GM10248 (cell line): Measurements from ENCODE around the gene COMT.
A peak's percentile ranks its signal among the peaks of the same experiment; 100 is the strongest.
"Not testable (repeated sequence)": the region's sequence is repeated elsewhere in the genome, so short reads cannot be mapped to it uniquely, and the experiment has no call there.

Source experiments
- CTCF ChIA-PET: fragments of 300-600 bp; sonication (Branson Sonifier 250); formaldehyde crosslinking; extraction: SDS; loops from one replicate; lab custom pipeline; 2021; ENCODE audit warnings: antibody characterized with exemption; lab: Yijun Ruan, JAX
- POLR2A ChIA-PET: fragments of 350-650 bp; sonication (Branson Sonifier 250); formaldehyde crosslinking; extraction: SDS; loops from one replicate; lab custom pipeline; 2020; ENCODE audit warnings: antibody characterized with exemption; lab: Yijun Ruan, JAX
- DNase-seq: peaks from one replicate; pipeline ENCODE4 v3.0.0; 2012; ENCODE audit errors: extremely low spot score
- CTCF ChIP-seq: IDR thresholded peaks from 2 replicates; pipeline ENCODE4 v1.5.1; 2012; ENCODE audit warnings: mild to moderate bottlenecking, low read depth; ENCODE audit errors: extremely low read depth, missing control alignments, control extremely low read depth

The COMT gene

GRCh38 chr22:19931514-19931913 is 10.1 kb upstream of the COMT start:
- ChIA-PET CTCF (interaction anchor here (2.6 kb wide), 1 partner anchor 201 kb away, joined by 7 read pairs; no protein-coding TSS in a partner anchor), POLR2A (no interaction called here)
- DNase-seq: no peak
- no peak for TF ChIP-seq CTCF

- ChIA-PET POLR2A (interaction anchor here (0.6 kb wide), 1 partner anchor 279 kb away, joined by 3 read pairs; no protein-coding TSS in a partner anchor), CTCF (interaction anchor here (1.4 to 1.8 kb wide), 2 partner anchors 16 to 22 kb away, joined by 3 to 7 read pairs; no protein-coding TSS in a partner anchor)
- DNase-seq: no peak
- TF ChIP-seq CTCF: no peak
Measured at GRCh38 chr22:19932367-19933206, 9.0 kb upstream of the COMT start.

- peak; percentile 5 for DNase-seq
- TF ChIP-seq CTCF: no peak
- ChIA-PET POLR2A (no interaction called here), CTCF (interaction anchor here (1.4 to 1.8 kb wide), 2 partner anchors 15 to 23 kb away, joined by 3 to 7 read pairs; no protein-coding TSS in a partner anchor)
Measured at GRCh38 chr22:19933341-19934241, 8.0 kb upstream of the COMT start.

- DNase-seq, POLR2A ChIA-PET: not testable (repeated sequence)
- CTCF ChIA-PET: interaction anchor here (1.5 kb wide), 1 partner anchor 204 kb away, joined by 4 read pairs; no protein-coding TSS in a partner anchor
Measured at GRCh38 chr22:19935123-19935718, 6.4 kb upstream of the COMT start.

- POLR2A ChIA-PET: no interaction called here
- CTCF ChIA-PET: interaction anchor here (0.8 to 1.6 kb wide), 2 partner anchors 26 to 206 kb away, joined by 3 to 6 read pairs; no protein-coding TSS in a partner anchor
- no peak for DNase-seq
- no peak for TF ChIP-seq CTCF
Measured at GRCh38 chr22:19936513-19936912, 5.1 kb upstream of the COMT start.

- CTCF ChIA-PET: interaction anchor here (1.1 to 1.6 kb wide), 2 partner anchors 10 to 208 kb away, joined by 3 to 6 read pairs; no protein-coding TSS in a partner anchor
- POLR2A ChIA-PET: no interaction called here
- TF ChIP-seq CTCF: no peak
- DNase-seq: no peak
Measured at GRCh38 chr22:19937616-19938473, 3.7 kb upstream of the COMT start.
